C4-2B (cell line): ENCODE measurements around the gene ADIPOQ.
"Not testable (repeated sequence)": the region's sequence is repeated elsewhere in the genome, so short reads cannot be mapped to it uniquely, and the experiment has no call there.

ENCODE experiments used
- H3K27ac ChIP-seq: fragments of 450-650 bp; 2 replicates; pipeline ENCODE4 v1.5.1; 2017
- CTCF ChIP-seq: fragments of 450-650 bp; conservative IDR thresholded peaks from 2 replicates; pipeline ENCODE4 v1.5.1; 2017; ENCODE audit warnings: mild to moderate bottlenecking
- ZFX ChIP-seq: fragments of 450-650 bp; IDR thresholded peaks from 2 replicates; pipeline ENCODE4 v1.6.1; 2017

The ADIPOQ gene

GRCh38 chr3:186882881-186883685 is 40.6 kb downstream of the ADIPOQ start:
- TF ChIP-seq CTCF: no peak
- TF ChIP-seq ZFX: no peak
- H3K27ac ChIP-seq: no peak overlapping the region

- TF ChIP-seq ZFX: no peak
- TF ChIP-seq CTCF: no peak
These were observed 41.2 kb downstream of the ADIPOQ start for GRCh38 chr3:186883686-186884058.

GRCh38 chr3:186884868-186885267 is 42.4 kb downstream of the ADIPOQ start:
- not testable (repeated sequence) for H3K27ac ChIP-seq

More at GRCh38 chr3:186883686-186884058, 41.2 kb downstream of the ADIPOQ start:
- no peak overlapping the region for H3K27ac ChIP-seq

- H3K27ac ChIP-seq: no peak overlapping the region
- no peak for TF ChIP-seq ZFX
- no peak for TF ChIP-seq CTCF
These were observed 43.9 kb downstream of the ADIPOQ start for GRCh38 chr3:186886202-186886981.

- not testable (repeated sequence) for H3K27ac ChIP-seq
These were observed 45.0 kb downstream of the ADIPOQ start for GRCh38 chr3:186887507-186887938.

GRCh38 chr3:186888569-186888968 is 46.1 kb downstream of the ADIPOQ start:
- no peak overlapping the region for H3K27ac ChIP-seq
- TF ChIP-seq ZFX: no peak
- no peak for TF ChIP-seq CTCF

GRCh38 chr3:186889698-186890097 is 47.2 kb downstream of the ADIPOQ start:
- H3K27ac ChIP-seq: not testable (repeated sequence)

GRCh38 chr3:186890911-186891310 is 48.4 kb downstream of the ADIPOQ start:
- no peak for TF ChIP-seq ZFX
- no peak for TF ChIP-seq CTCF
- no peak overlapping the region for H3K27ac ChIP-seq

GRCh38 chr3:186893071-186893470 is 50.6 kb downstream of the ADIPOQ start:
- not testable (repeated sequence) for H3K27ac ChIP-seq
